K562 (cell line): Measurements from ENCODE around the gene SPI1. TPM values are rescaled to one million over a fixed set of nuclear protein-coding genes. Genes with fewer than 3 reads are reported as not detected.

ENCODE experiments used
- CREM ChIP-seq: IDR thresholded peaks from 2 replicates; pipeline ENCODE4 v1.6.1; 2014; ENCODE audit warnings: antibody characterized with exemption, low read depth
- CXXC5 ChIP-seq: fragments of 250-450 bp; sonication (Bioruptor Pico); IDR thresholded peaks from 2 replicates; pipeline ENCODE4 v1.8.0; 2022; ENCODE audit warnings: inconsistent platforms, mild to moderate bottlenecking, moderate library complexity
- DEAF1 ChIP-seq: fragments of 450-650 bp; formaldehyde crosslinking; IDR thresholded peaks from 2 replicates; pipeline ENCODE4 v1.4.0; 2020; ENCODE audit warnings: mild to moderate bottlenecking, moderate library complexity
- EHMT2 ChIP-seq: fragments of 450-650 bp; IDR thresholded peaks from 2 replicates; pipeline ENCODE4 v1.6.1; 2018; ENCODE audit warnings: antibody characterized with exemption
- FIP1L1 ChIP-seq: fragments of 200-400 bp; formaldehyde crosslinking; IDR thresholded peaks from 2 replicates; pipeline ENCODE4 v1.6.1; 2018; ENCODE audit warnings: mild to moderate bottlenecking, low read depth, low read length; ENCODE audit not compliant: poor library complexity, severe bottlenecking
- FUS ChIP-seq: fragments of 200-400 bp; formaldehyde crosslinking; optimal IDR thresholded peaks from 2 replicates; pipeline ENCODE3; 2017; ENCODE audit warnings: low read depth, low read length
- JUN ChIP-seq, 2 experiments: sonication (generic) in 1 of 2; formaldehyde crosslinking in 1 of 2; IDR thresholded peaks; 2 replicates each; pipeline versions ENCODE4 v1.6.1 to v1.8.0; 2012 to 2022; ENCODE audit warnings: borderline replicate concordance in 2 of 2, mild to moderate bottlenecking in 2 of 2, improper control_type of control experiment in 1 of 2, low read depth in 1 of 2, low read length in 1 of 2, missing genetic modification reagents in 1 of 2
- MAZ ChIP-seq, 2 experiments: fragments of 450-650 bp in 1 of 2; sonication (generic) in 1 of 2; formaldehyde crosslinking; IDR thresholded peaks in 1 of 2; conservative IDR thresholded peaks in 1 of 2; 2 replicates each; pipeline versions ENCODE4 v1.4.0 to v1.5.0; 2020; ENCODE audit warnings: mild to moderate bottlenecking in 1 of 2, missing genetic modification reagents in 1 of 2
- SP1 ChIP-seq: sonication (generic); formaldehyde crosslinking; IDR thresholded peaks from 2 replicates; pipeline ENCODE4 v1.8.1; 2022; ENCODE audit warnings: mild to moderate bottlenecking, missing genetic modification reagents
- TARDBP ChIP-seq: fragments of 450-650 bp; IDR thresholded peaks from 2 replicates; pipeline ENCODE4 v1.6.1; 2016
- ZFX ChIP-seq: sonication (generic); formaldehyde crosslinking; IDR thresholded peaks from 2 replicates; pipeline ENCODE4 v1.8.0; 2022; ENCODE audit warnings: mild to moderate bottlenecking, missing genetic modification reagents, moderate library complexity
- ZKSCAN1 ChIP-seq: fragments of 150-350 bp; IDR thresholded peaks from 2 replicates; pipeline ENCODE4 v1.6.1; 2016; ENCODE audit warnings: low read depth, low read length
- polyA plus RNA-seq, 8 experiments: library from polyadenylated mRNA; depleted of rRNA in 4 of 8; stranded (reverse) in 5 of 8; unstranded in 3 of 8; fragments of >200 nt; fragmentation: Nextera tagmentation in 2 of 8; fragmentation: Illumina TruSeq in 1 of 8; extraction: Ambion mirVana in 2 of 8; extraction: Trizol in 1 of 8; gene quantifications; 2 replicates each; pipeline versions ENCODE4 v1.2.1 to v1.2.3, GENCODE V29; 2011 to 2014; ENCODE audit warnings: inconsistent platforms in 1 of 8, missing spikeins in 1 of 8
- total RNA-seq, 7 experiments: library from RNA; depleted of rRNA in 6 of 7; stranded (reverse); fragments of >200 nt in 6 of 7; fragmentation: Illumina TruSeq in 2 of 7; extraction: Trizol in 2 of 7; gene quantifications; 2 replicates each; pipeline versions ENCODE4 v1.2.1 to v1.2.3, GENCODE V29; 2011 to 2021; ENCODE audit warnings: low replicate concordance in 1 of 7
- TF ChIP-seq, protein P1 (sequence below): fragments of 450-650 bp; IDR thresholded peaks from 2 replicates; pipeline ENCODE4 v1.6.1; 2016; ENCODE audit warnings: low read depth

SPI1 gene
- total and polyA plus RNA-seq, 9 of the 15 experiments (the other 6 are each of a cell fraction or from before 2014, with no cell fraction given), result 0.10 to 33.7 (median 10.3) TPM

DNA sequence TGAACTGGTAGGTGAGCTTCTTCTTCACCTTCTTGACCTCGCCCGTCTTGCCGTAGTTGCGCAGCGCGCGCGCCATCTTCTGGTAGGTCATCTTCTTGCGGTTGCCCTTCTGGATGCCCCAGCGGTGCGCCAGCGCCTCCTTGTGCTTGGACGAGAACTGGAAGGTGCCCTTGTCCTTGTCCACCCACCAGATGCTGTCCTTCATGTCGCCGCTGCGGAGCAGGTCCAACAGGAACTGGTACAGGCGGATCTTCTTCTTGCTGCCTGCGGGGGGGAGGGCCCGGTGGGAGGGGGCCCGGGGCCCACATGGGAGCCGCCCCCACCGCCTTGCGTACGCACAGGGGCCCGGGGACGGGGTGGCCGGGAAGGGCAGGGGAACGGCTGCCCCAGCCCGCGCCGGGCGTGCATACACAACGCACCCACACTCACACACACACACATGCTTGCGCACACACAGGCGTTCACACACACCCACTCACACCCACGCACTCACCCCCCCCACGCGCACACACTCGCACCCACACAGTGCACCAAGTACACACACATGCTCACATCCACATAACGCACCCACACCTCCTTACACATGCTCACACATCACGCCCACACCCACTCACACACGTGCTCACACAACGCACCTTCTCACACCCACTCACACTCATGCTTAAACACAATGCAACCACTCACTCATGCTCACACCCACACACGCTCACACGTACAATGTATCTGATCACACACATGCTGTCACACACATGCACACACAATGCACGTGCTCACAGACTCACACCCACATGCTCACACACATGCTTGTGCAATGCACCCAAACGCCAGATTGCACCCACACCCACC is 22.8 kb downstream of the SPI1 start (continued):
- TF ChIP-seq, protein P1, sequence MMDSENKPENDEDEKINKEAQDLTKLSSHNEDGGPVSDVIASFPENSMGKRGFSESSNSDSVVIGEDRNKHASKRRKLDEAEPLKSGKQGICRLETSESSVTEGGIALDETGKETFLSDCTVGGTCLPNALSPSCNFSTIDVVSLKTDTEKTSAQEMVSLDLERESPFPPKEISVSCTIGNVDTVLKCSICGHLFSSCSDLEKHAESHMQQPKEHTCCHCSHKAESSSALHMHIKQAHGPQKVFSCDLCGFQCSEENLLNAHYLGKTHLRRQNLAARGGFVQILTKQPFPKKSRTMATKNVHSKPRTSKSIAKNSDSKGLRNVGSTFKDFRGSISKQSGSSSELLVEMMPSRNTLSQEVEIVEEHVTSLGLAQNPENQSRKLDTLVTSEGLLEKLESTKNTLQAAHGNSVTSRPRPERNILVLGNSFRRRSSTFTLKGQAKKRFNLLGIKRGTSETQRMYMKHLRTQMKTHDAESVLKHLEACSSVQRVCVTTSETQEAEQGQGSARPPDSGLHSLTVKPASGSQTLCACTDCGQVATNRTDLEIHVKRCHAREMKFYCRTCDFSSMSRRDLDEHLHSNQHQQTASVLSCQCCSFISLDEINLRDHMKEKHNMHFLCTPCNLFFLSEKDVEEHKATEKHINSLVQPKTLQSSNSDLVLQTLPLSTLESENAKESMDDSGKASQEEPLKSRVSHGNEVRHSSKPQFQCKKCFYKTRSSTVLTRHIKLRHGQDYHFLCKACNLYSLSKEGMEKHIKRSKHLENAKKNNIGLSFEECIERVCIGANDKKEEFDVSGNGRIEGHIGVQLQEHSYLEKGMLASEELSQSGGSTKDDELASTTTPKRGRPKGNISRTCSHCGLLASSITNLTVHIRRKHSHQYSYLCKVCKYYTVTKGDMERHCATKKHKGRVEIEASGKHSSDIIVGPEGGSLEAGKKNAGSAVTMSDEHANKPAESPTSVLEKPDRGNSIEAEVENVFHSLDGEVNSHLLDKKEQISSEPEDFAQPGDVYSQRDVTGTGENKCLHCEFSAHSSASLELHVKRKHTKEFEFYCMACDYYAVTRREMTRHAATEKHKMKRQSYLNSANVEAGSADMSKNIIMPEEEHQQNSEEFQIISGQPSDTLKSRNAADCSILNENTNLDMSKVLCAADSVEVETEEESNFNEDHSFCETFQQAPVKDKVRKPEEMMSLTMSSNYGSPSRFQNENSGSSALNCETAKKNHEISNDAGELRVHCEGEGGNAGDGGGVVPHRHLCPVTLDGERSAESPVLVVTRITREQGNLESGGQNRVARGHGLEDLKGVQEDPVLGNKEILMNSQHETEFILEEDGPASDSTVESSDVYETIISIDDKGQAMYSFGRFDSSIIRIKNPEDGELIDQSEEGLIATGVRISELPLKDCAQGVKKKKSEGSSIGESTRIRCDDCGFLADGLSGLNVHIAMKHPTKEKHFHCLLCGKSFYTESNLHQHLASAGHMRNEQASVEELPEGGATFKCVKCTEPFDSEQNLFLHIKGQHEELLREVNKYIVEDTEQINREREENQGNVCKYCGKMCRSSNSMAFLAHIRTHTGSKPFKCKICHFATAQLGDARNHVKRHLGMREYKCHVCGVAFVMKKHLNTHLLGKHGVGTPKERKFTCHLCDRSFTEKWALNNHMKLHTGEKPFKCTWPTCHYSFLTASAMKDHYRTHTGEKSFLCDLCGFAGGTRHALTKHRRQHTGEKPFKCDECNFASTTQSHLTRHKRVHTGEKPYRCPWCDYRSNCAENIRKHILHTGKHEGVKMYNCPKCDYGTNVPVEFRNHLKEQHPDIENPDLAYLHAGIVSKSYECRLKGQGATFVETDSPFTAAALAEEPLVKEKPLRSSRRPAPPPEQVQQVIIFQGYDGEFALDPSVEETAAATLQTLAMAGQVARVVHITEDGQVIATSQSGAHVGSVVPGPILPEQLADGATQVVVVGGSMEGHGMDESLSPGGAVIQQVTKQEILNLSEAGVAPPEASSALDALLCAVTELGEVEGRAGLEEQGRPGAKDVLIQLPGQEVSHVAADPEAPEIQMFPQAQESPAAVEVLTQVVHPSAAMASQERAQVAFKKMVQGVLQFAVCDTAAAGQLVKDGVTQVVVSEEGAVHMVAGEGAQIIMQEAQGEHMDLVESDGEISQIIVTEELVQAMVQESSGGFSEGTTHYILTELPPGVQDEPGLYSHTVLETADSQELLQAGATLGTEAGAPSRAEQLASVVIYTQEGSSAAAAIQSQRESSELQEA, result peak; percentile 89
- TF ChIP-seq ZFX (CRISPR knock-in tag), result peak; percentile 44; the same call in 1 of the 2 replicates
- peak; percentile 52 to 71; a peak in 3 of 4 replicates for TF ChIP-seq MAZ (CRISPR knock-in tag; conservative IDR thresholded peaks at IDR 0.05 in 1 of 2, IDR thresholded peaks at IDR 0.05 in 1 of 2)
- no peak for TF ChIP-seq FUS
- TF ChIP-seq DEAF1 (CRISPR knock-in tag), result peak; percentile 90
- peak; percentile 78 for TF ChIP-seq CREM
- 0 out of 2 replicates have a peak, but pooled peaks have one; percentile 52 for TF ChIP-seq ZKSCAN1
- 0 out of 2 replicates have a peak, but pooled peaks have one; percentile 29 for TF ChIP-seq EHMT2
- 0 out of 2 replicates have a peak, but pooled peaks have one; percentile 33 for TF ChIP-seq SP1
- TF ChIP-seq CXXC5, result peak; percentile 42; the same call in 1 of the 2 replicates
- peak; percentile 52; the same call in 1 of the 2 replicates for TF ChIP-seq JUN (IDR thresholded peaks at IDR 0.05; ENCODE audit: borderline replicate concordance, low read depth, low read length)
- no peak for TF ChIP-seq JUN (CRISPR knock-in tag; IDR thresholded peaks at IDR 0.05; ENCODE audit: borderline replicate concordance)
- peak; percentile 81 for TF ChIP-seq TARDBP
- peak; percentile 45 for TF ChIP-seq FIP1L1
